Fibroblast of skin of back (primary cell): Measurements from ENCODE around the gene GRID1.
"Not testable (repeated sequence)": the region's sequence is repeated elsewhere in the genome, so short reads cannot be mapped to it uniquely, and the experiment has no call there.

Experiments
- DNase-seq: peaks from one replicate; pipeline ENCODE4 v3.0.0-alpha.2; 2013

The GRID1 gene

GRCh38 chr10:86076497-86076896 lies 290.1 kb downstream of the GRID1 start:
- DNase-seq: not testable (repeated sequence)

- DNase-seq: no peak
These were observed 291.1 kb downstream of the GRID1 start for GRCh38 chr10:86075512-86075911.

- no peak for DNase-seq
These were observed 292.3 kb downstream of the GRID1 start for GRCh38 chr10:86074294-86074693.

- no peak for DNase-seq
These were observed 293.2 kb downstream of the GRID1 start for GRCh38 chr10:86073199-86073977.

- DNase-seq: no peak
These were observed 294.2 kb downstream of the GRID1 start for GRCh38 chr10:86072413-86072812.

- no peak for DNase-seq
These were observed 294.8 kb downstream of the GRID1 start for GRCh38 chr10:86071758-86072157.

GRCh38 chr10:86071145-86071544 lies 295.4 kb downstream of the GRID1 start:
- no peak for DNase-seq

GRCh38 chr10:86070278-86070677 lies 296.3 kb downstream of the GRID1 start:
- DNase-seq: no peak

GRCh38 chr10:86068231-86069054 lies 298.2 kb downstream of the GRID1 start:
- no peak for DNase-seq

- no peak for DNase-seq
These were observed 299.1 kb downstream of the GRID1 start for GRCh38 chr10:86067436-86068050.

GRCh38 chr10:86066696-86067095 lies 299.9 kb downstream of the GRID1 start:
- DNase-seq: no peak

- DNase-seq: no peak
These were observed 300.8 kb downstream of the GRID1 start for GRCh38 chr10:86065711-86066251.

- DNase-seq: no peak
These were observed 301.5 kb downstream of the GRID1 start for GRCh38 chr10:86064931-86065662.

GRCh38 chr10:86064219-86064618 lies 302.4 kb downstream of the GRID1 start:
- DNase-seq: no peak

GRCh38 chr10:86063341-86063740 lies 303.3 kb downstream of the GRID1 start:
- DNase-seq: no peak

- DNase-seq: no peak
These were observed 303.9 kb downstream of the GRID1 start for GRCh38 chr10:86062647-86063145.

GRCh38 chr10:86062198-86062550 lies 304.4 kb downstream of the GRID1 start:
- no peak for DNase-seq

GRCh38 chr10:86061278-86062197 lies 305.1 kb downstream of the GRID1 start:
- DNase-seq: no peak

GRCh38 chr10:86060386-86061277 lies 306.0 kb downstream of the GRID1 start:
- no peak for DNase-seq

GRCh38 chr10:86059892-86060291 lies 306.7 kb downstream of the GRID1 start:
- no peak for DNase-seq
